ENCODE results near the gene TBX4.

TBX4 gene

GRCh38 chr17:61452301-61453290 is at the start of gene TBX4:
TSS of gene TBX4 (plus strand) at chr17:61452422. CDS start at chr17:61456491, 4,069 bp downstream.
- no peak for DNase-seq

GRCh38 chr17:61402978-61403800 is 49.0 kb upstream of the TBX4 start:
- DNase-seq = no peak

GRCh38 chr17:61403801-61404662 is 48.2 kb upstream of the TBX4 start:
- no peak for DNase-seq

- no peak for DNase-seq
These were observed 47.6 kb upstream of the TBX4 start for GRCh38 chr17:61404663-61404912.

- no peak for DNase-seq
These were observed 47.1 kb upstream of the TBX4 start for GRCh38 chr17:61404913-61405685.

GRCh38 chr17:61405686-61406536 is 46.3 kb upstream of the TBX4 start:
- DNase-seq = no peak

GRCh38 chr17:61406537-61406845 is 45.7 kb upstream of the TBX4 start:
- DNase-seq = no peak

GRCh38 chr17:61406971-61407911 is 45.0 kb upstream of the TBX4 start:
- DNase-seq = no peak

GRCh38 chr17:61408151-61409041 is 43.8 kb upstream of the TBX4 start:
- no peak for DNase-seq

- no peak for DNase-seq
These were observed 42.7 kb upstream of the TBX4 start for GRCh38 chr17:61409301-61410112.

GRCh38 chr17:61410141-61411010 is 41.8 kb upstream of the TBX4 start:
- peak; percentile 70 for DNase-seq

- no peak for DNase-seq
These were observed 41.3 kb upstream of the TBX4 start for GRCh38 chr17:61411011-61411260.

- DNase-seq = no peak
These were observed 40.7 kb upstream of the TBX4 start for GRCh38 chr17:61411261-61412142.

- peak; percentile 69 for DNase-seq
These were observed 39.9 kb upstream of the TBX4 start for GRCh38 chr17:61412143-61412859.

- DNase-seq = no peak
These were observed 39.2 kb upstream of the TBX4 start for GRCh38 chr17:61412860-61413660.
